ENCODE measurements around the gene HMG20A. TPM values are rescaled to one million over a fixed set of nuclear protein-coding genes. Genes with fewer than 3 reads are reported as not detected.

Gene HMG20A
- total RNA-seq, 2 donors from 2014 or later = 43.1 to 44.6 TPM

DNA sequence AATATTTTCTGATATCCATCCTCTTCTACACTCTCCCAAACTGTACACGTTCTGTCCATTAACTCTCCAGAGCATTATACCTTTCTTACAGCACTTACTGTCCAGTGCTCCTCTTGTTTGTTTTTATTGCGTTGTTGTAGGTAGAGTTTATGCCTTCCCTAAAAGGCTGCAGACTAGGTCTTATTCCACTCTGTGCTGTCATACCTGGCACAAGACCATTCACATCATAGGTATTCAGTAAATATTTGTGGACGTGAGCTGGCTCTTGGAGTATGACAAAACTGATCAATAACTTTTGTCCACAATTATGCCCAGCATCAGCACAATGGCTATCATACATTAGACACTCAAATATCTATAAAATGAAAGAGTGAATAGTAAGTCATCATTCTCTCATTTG lies 4.4 kb downstream of the HMG20A start:
- H3K36me3 Mint-ChIP-seq (ENCODE audit: insufficient read depth in 2 of 2) = peaks cover 1 to 4% of the 10 kb centered on the region in 2 donors
- no peaks in the 10 kb centered on the region for H3K27me3 Mint-ChIP-seq (ENCODE audit: low read depth)
- no peak overlapping the region for H3K4me3 Mint-ChIP-seq
- no peak overlapping the region for H3K27ac Mint-ChIP-seq
- no peaks in the 10 kb centered on the region for H3K9me3 Mint-ChIP-seq
- DNase-seq = no peak
- ATAC-seq (replicated peaks in 1 of 2) = no peak
- peaks cover 42% of the 10 kb centered on the region for H3K4me1 Mint-ChIP-seq (ENCODE audit: low read depth)

DNA sequence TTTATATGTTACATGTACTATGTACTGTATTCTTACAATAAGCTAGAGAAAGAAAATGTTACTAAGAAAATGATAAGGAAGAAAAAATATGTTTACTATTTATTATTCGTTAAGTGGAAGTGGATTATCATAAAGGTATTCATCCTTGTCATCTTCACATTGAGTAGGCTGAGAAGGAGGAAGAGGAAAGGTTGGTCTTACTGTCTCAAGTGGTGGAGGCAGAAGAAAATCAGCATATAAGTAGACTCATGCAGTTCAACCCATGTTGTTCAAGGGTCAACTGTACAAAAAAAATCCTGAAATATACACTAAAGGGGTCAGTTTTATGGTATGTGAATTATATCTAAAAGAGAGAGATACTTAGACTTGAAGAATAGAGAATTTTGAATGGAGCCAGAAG lies 5.7 kb downstream of the HMG20A start:
- Mint-ChIP-seq H3K36me3 (ENCODE audit: insufficient read depth in 2 of 2) (no peaks in the 10 kb centered on the region), H3K9me3 (no peaks in the 10 kb centered on the region), H3K4me3 (peak overlapping the region in 1 of 2 donors; percentile 37), H3K27ac (peak overlapping the region; percentile 72), H3K4me1 (ENCODE audit: low read depth) (peaks cover 51% of the 10 kb centered on the region), H3K27me3 (ENCODE audit: low read depth) (no peaks in the 10 kb centered on the region)
- no peak for ATAC-seq (replicated peaks in 1 of 2)
- no peak for DNase-seq

DNA sequence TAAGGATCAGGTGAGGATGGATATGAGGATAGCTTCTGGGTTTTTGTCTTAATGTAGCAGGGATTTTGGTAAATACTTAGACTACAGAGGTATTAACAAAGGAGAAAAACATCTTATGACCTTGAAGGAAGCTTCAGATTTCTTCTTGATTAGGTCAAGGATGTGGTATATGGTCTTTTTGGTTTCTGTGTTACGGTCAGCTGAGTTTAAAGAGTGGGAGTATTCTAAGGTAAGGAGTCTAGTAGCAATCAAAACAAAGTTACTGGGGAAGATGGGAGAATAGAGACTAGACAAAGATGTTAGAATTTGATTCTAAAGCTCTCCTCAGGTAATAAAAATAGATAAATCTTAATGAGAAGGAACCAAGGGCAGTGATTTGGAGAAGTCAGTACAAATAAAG lies 6.2 kb downstream of the HMG20A start:
- DNase-seq = no peak
- peak in 1 of 2 donors; percentile 31 for ATAC-seq (replicated peaks in 1 of 2)
- H3K4me1 Mint-ChIP-seq (ENCODE audit: low read depth) = peaks cover 51% of the 10 kb centered on the region
- H3K9me3 Mint-ChIP-seq = no peaks in the 10 kb centered on the region
- peak overlapping the region; percentile 7 for H3K27ac Mint-ChIP-seq
- peak overlapping the region; percentile 5 to 37 for H3K4me3 Mint-ChIP-seq
- H3K27me3 Mint-ChIP-seq (ENCODE audit: low read depth) = no peaks in the 10 kb centered on the region
- no peaks in the 10 kb centered on the region for H3K36me3 Mint-ChIP-seq (ENCODE audit: insufficient read depth in 2 of 2)

DNA sequence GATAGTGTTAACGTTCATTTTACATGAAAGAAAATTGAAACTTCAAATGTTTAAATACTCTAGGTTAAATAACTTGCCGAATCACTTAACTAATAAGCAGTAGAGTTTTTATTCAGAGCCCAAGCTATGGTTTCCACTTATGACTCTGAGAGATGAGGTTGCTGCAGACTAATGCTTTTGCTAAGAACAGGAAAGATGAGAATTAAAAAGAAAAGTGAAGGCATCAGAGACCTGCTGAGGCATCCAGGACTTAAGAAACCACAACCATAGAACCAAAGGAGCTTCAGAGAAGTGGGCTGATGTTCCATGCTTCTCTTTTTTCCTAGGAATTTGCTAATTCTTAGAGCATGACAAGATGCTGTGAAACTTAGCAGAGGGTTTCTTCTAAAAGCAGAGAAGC lies 9.5 kb downstream of the HMG20A start:
- Mint-ChIP-seq H3K36me3 (ENCODE audit: insufficient read depth in 2 of 2) (no peaks in the 10 kb centered on the region), H3K4me3 (peak overlapping the region; percentile 21 to 33), H3K9me3 (no peaks in the 10 kb centered on the region), H3K27ac (peak overlapping the region; percentile 7), H3K4me1 (ENCODE audit: low read depth) (peaks cover 24% of the 10 kb centered on the region), H3K27me3 (ENCODE audit: low read depth) (no peaks in the 10 kb centered on the region)
- DNase-seq (peak in 1 of 2 donors; percentile 14), ATAC-seq (replicated peaks in 1 of 2) (peak; percentile 88 to 96)

DNA sequence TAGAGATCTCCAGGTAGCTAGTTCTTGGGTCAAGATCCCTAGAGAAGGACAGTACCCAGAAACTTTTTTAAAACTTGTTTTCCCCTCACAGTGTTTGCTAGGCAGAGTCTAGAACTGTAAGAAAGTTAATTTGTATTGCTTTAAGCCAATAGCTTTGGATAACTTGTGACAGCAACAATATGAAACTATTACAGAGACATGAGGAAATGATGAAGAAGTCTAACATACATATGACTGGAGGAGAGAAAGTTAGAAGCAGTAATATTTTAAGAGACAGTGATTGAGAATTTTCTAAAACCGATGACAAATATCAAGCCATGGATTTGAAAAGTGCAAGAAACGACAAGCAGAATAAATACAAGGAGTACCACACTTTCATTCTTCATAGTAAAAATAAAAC lies 10.0 kb downstream of the HMG20A start:
- no peaks in the 10 kb centered on the region for H3K36me3 Mint-ChIP-seq (ENCODE audit: insufficient read depth in 2 of 2)
- peak overlapping the region in 1 of 2 donors; percentile 33 for H3K4me3 Mint-ChIP-seq
- no peak for DNase-seq
- no peaks in the 10 kb centered on the region for H3K9me3 Mint-ChIP-seq
- no peaks in the 10 kb centered on the region for H3K27me3 Mint-ChIP-seq (ENCODE audit: low read depth)
- H3K27ac Mint-ChIP-seq = peak overlapping the region; percentile 7
- peak; percentile 43 to 65 for ATAC-seq (replicated peaks in 1 of 2)
- H3K4me1 Mint-ChIP-seq (ENCODE audit: low read depth) = peaks cover 23% of the 10 kb centered on the region

DNA sequence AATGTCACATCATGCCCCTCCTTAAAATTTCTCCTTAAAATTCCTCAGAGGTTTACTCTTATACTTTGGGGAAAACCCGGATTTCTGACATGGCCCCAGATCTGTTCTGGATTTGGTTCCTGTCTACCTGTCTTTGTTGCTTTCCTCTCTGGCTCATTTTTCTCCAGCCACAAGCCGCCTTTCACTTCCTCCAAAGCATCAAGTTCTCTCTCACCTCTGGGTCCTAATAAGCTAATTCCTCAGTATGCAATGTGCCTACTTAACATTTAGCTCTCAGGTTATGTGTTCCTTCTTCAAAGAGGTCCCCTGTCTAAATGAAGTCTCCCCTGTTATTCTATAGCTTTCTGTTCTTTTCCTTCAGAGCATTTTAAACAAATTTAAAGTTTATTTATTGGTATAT lies 16.1 kb downstream of the HMG20A start:
- H3K9me3 Mint-ChIP-seq = no peaks in the 10 kb centered on the region
- no peaks in the 10 kb centered on the region for H3K27me3 Mint-ChIP-seq (ENCODE audit: low read depth)
- no peaks in the 10 kb centered on the region for H3K36me3 Mint-ChIP-seq (ENCODE audit: insufficient read depth in 2 of 2)
- no peak for ATAC-seq (replicated peaks in 1 of 2)
- no peak for DNase-seq
- no peak overlapping the region for H3K27ac Mint-ChIP-seq
- peaks cover 32% of the 10 kb centered on the region for H3K4me1 Mint-ChIP-seq (ENCODE audit: low read depth)
- no peak overlapping the region for H3K4me3 Mint-ChIP-seq

DNA sequence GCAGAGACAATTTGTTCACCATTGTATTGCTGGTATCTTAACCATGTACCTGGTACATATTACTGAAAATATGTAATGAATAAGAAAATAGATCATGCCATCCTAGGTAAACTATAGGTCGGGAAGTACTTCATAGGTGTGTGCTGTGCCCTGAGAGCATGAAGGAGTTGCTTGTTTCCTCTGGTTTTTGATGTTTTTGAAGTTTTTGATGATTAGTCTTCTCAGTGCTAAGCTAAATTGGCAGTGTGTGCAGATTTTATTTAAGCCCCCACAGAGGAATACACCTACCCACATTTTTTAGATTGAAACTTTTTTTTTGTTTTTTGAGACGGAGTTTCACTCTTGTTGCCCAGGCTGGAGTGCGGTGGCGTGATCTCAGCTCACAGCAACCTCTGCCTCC lies 16.6 kb downstream of the HMG20A start:
- DNase-seq (no peak), ATAC-seq (replicated peaks in 1 of 2) (no peak)
- Mint-ChIP-seq H3K36me3 (ENCODE audit: insufficient read depth in 2 of 2) (no peaks in the 10 kb centered on the region), H3K27ac (no peak overlapping the region), H3K9me3 (no peaks in the 10 kb centered on the region), H3K4me1 (ENCODE audit: low read depth) (peaks cover 37% of the 10 kb centered on the region), H3K27me3 (ENCODE audit: low read depth) (no peaks in the 10 kb centered on the region), H3K4me3 (no peak overlapping the region)

DNA sequence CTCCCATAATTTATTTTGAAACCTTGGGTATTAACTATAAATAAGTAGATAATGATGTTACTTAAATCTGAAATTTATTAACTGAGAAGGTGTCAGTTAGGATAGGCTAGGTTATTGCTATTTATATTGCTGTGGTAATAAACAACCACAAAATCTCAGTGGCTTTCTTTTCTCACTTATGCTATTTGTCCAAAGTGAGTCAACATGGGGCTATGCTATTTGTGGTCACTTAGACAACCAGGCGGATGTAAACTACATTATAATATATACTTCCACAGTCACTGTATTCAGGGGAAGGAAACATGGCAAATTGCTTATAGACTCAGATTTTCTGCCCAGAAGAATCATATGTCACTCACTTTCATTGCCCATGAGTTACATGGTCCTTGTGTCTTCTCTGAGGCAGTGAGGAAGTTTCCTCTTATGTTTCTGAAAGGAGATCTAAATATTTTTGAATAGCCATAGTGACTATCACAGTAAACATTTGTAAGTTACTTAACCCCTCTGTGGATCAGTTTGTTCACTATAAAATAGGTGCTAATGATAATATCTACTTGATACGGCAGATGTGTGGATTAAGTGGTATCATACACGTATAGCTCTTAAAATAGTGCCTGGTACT lies 19.8 kb downstream of the HMG20A start:
- DNase-seq = no peak
- Mint-ChIP-seq H3K9me3 (no peaks in the 10 kb centered on the region), H3K36me3 (ENCODE audit: insufficient read depth in 2 of 2) (no peaks in the 10 kb centered on the region), H3K27me3 (ENCODE audit: low read depth) (no peaks in the 10 kb centered on the region), H3K4me1 (ENCODE audit: low read depth) (peaks cover 42% of the 10 kb centered on the region), H3K4me3 (no peak overlapping the region), H3K27ac (no peak overlapping the region)
- no peak for ATAC-seq (replicated peaks in 1 of 2)

DNA sequence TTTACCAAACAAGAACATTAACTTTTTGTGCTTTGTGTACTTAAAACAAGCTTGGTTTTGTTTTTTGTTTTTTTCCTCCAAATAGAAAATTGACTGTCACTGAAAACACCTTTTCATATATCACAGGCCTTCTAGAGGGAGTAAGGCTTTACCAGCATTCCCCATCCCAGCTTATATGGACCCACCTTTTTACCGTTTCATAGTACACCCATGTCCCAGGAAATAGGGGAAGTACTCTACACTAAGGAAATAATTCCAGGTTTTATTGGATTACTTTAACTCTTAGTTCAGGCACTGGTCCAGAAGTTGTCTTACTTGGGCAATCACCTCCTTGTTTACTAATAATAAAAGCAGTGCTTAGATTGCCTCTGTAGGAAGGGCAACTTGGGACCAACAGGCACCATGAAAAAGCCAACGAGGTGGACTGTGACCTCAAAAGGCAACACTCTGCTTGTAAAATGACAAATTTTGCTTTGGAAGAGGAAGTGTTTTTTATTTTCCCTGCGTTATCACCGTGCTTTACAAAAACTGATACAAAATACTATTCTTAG lies 26.2 kb downstream of the HMG20A start:
- Mint-ChIP-seq H3K4me3 (no peak overlapping the region), H3K4me1 (ENCODE audit: low read depth) (peaks cover 9% of the 10 kb centered on the region), H3K36me3 (ENCODE audit: insufficient read depth in 2 of 2) (no peaks in the 10 kb centered on the region), H3K27ac (no peak overlapping the region), H3K9me3 (no peaks in the 10 kb centered on the region), H3K27me3 (ENCODE audit: low read depth) (no peaks in the 10 kb centered on the region)
- DNase-seq (no peak), ATAC-seq (replicated peaks in 1 of 2) (no peak)

DNA sequence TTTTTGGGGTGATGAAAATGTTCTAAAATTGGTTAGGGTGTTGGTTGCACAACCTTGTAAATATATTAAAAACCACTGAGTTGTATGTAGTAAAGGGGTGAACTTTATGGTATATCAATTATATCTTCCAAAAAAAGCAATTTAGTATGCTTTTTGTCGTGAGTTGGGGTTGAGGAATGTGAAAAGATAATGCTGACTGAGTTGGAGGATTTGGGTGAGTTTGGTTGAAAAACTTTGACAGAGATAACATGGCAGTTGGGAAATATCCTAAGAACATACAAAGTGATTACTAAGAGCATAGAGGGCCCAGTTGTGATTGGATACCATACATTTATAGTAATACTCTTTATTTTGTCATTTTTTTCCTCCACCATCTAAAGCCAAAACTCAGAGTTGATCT lies 33.6 kb downstream of the HMG20A start:
- H3K36me3 Mint-ChIP-seq (ENCODE audit: insufficient read depth in 2 of 2) = peaks cover 0 to 3% of the 10 kb centered on the region in 2 donors
- DNase-seq (no peak), ATAC-seq (replicated peaks in 1 of 2) (no peak)
- no peak overlapping the region for H3K27ac Mint-ChIP-seq
- peaks cover 23% of the 10 kb centered on the region for H3K4me1 Mint-ChIP-seq (ENCODE audit: low read depth)
- H3K4me3 Mint-ChIP-seq = no peak overlapping the region
- no peaks in the 10 kb centered on the region for H3K27me3 Mint-ChIP-seq (ENCODE audit: low read depth)
- H3K9me3 Mint-ChIP-seq = no peaks in the 10 kb centered on the region

DNA sequence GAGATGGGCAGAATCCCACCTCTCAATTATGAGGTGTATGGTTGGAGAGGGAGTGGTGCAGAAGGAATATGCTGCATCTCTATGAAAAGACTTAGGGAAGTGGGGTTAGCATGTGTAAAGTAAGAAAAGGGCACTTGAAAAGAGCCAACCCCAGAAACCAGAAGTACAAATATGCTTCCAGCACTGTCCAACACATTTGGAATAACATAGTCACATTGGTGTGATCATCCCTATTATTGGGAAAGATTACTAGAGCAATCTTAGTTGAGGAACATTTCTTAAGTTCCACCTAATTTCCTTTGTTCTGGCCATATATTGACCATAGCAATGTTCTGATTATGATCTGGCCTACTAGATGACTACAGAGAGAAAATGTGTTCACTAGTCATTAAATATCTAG lies 34.3 kb downstream of the HMG20A start:
- no peak for ATAC-seq (replicated peaks in 1 of 2)
- Mint-ChIP-seq H3K9me3 (no peaks in the 10 kb centered on the region), H3K4me1 (ENCODE audit: low read depth) (peaks cover 23% of the 10 kb centered on the region), H3K27me3 (ENCODE audit: low read depth) (no peaks in the 10 kb centered on the region), H3K4me3 (no peak overlapping the region), H3K27ac (no peak overlapping the region), H3K36me3 (ENCODE audit: insufficient read depth in 2 of 2) (peaks cover 0 to 9% of the 10 kb centered on the region in 2 donors)
- no peak for DNase-seq

DNA sequence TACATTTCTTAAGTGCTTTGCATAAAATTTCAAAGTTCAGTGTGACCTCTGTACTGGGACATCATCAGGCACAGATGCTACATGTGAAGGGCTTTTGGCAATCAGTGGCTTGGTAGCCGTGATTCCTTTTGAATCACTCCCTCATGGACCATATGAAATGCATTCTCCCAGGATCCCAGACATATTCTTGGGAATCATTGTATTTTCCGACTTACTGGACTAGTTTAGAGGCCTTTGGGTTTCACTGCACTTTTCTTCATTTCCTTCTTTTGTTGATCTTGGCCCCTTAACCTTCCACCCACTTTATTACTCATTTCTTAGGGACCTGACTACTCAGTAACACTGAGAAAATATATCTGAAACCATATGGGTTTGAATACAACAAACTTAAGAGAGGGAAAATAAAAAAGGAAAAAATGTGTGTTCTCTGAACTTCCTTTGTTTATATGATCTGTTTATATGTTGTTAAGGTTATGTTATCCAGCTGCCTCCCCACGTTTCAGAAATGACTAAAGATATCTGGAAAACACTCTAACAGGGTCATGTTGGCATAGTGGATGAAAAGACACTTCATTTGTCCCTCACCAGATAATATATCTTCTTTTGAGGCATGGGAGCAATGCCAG lies 35.1 kb downstream of the HMG20A start:
- no peak overlapping the region for H3K4me3 Mint-ChIP-seq
- ATAC-seq (replicated peaks in 1 of 2) = peak; percentile 13 to 26
- H3K36me3 Mint-ChIP-seq (ENCODE audit: insufficient read depth in 2 of 2) = peaks cover 0 to 11% of the 10 kb centered on the region in 2 donors
- DNase-seq = no peak
- H3K27ac Mint-ChIP-seq = peak overlapping the region; percentile 4
- peaks cover 23% of the 10 kb centered on the region for H3K4me1 Mint-ChIP-seq (ENCODE audit: low read depth)
- H3K27me3 Mint-ChIP-seq (ENCODE audit: low read depth) = no peaks in the 10 kb centered on the region
- H3K9me3 Mint-ChIP-seq = no peaks in the 10 kb centered on the region

DNA sequence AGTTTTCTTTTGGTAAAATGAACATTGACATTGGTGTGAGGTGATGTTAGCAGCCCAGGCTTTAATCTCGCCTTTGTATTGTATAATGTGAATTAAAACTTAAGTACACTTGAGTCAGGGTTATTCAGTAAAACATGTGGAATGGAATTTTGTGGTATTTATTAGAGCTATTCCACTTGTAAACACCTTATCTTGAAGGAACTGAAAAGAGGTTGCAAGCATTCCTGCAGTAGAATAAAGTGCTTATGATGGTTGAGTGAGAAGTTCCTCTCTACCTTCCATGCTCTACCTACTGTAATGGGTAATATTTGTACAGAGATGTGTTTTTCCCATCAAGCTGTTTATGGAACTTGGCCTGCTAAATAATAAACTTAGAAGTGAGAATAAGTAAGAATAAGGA lies 36.1 kb downstream of the HMG20A start:
- no peak overlapping the region for H3K27ac Mint-ChIP-seq
- no peaks in the 10 kb centered on the region for H3K27me3 Mint-ChIP-seq (ENCODE audit: low read depth)
- H3K4me1 Mint-ChIP-seq (ENCODE audit: low read depth) = peaks cover 23% of the 10 kb centered on the region
- ATAC-seq (replicated peaks in 1 of 2) = no peak
- no peak for DNase-seq
- H3K36me3 Mint-ChIP-seq (ENCODE audit: insufficient read depth in 2 of 2) = peaks cover 0 to 11% of the 10 kb centered on the region in 2 donors
- no peak overlapping the region for H3K4me3 Mint-ChIP-seq
- no peaks in the 10 kb centered on the region for H3K9me3 Mint-ChIP-seq
